ENCODE data around the gene JCAD. TPM values are rescaled to one million over a fixed set of nuclear protein-coding genes. Genes with fewer than 3 reads are reported as not detected.

Gene JCAD
- total RNA-seq, 1 experiment from 2014 or later: 0.54 TPM

- Mint-ChIP-seq H3K9me3 (ENCODE audit: low read depth, unreplicated experiment) (no peaks in the 10 kb centered on the region), H3K4me3 (ENCODE audit: low read depth, unreplicated experiment) (no peak overlapping the region), H3K27ac (ENCODE audit: unreplicated experiment) (no peak overlapping the region), H3K27me3 (ENCODE audit: unreplicated experiment) (no peaks in the 10 kb centered on the region), H3K4me1 (ENCODE audit: low read depth, unreplicated experiment) (peaks cover 12% of the 10 kb centered on the region), H3K36me3 (ENCODE audit: insufficient read depth, unreplicated experiment) (no peaks in the 10 kb centered on the region)
- BruUV-seq (replicated peaks): no TSS peak
- no peak for TF ChIP-seq CTCF (IDR thresholded peaks at IDR 0.05; ENCODE audit: unreplicated experiment)
- no peak for DNase-seq
- CTCF ChIA-PET: no interaction called here
- intact Hi-C loops (cut with micrococcal nuclease; ENCODE audit: unreplicated experiment): no loop called here
Measured at GRCh38 chr10:29992914-29993313, 66.5 kb downstream of the JCAD start.

- DNase-seq: no peak
- CTCF ChIA-PET: no interaction called here
- H3K27me3 Mint-ChIP-seq (ENCODE audit: unreplicated experiment): no peaks in the 10 kb centered on the region
- peaks cover 9% of the 10 kb centered on the region for H3K4me1 Mint-ChIP-seq (ENCODE audit: low read depth, unreplicated experiment)
- intact Hi-C loops (cut with micrococcal nuclease; ENCODE audit: unreplicated experiment): no loop called here
- no peaks in the 10 kb centered on the region for H3K9me3 Mint-ChIP-seq (ENCODE audit: low read depth, unreplicated experiment)
- no TSS peak for BruUV-seq (replicated peaks)
- H3K4me3 Mint-ChIP-seq (ENCODE audit: low read depth, unreplicated experiment): no peak overlapping the region
- TF ChIP-seq CTCF (IDR thresholded peaks at IDR 0.05; ENCODE audit: unreplicated experiment): no peak
- no peak overlapping the region for H3K27ac Mint-ChIP-seq (ENCODE audit: unreplicated experiment)
- no peaks in the 10 kb centered on the region for H3K36me3 Mint-ChIP-seq (ENCODE audit: insufficient read depth, unreplicated experiment)
Measured at GRCh38 chr10:29991382-29991781, 68.0 kb downstream of the JCAD start.

- H3K4me1 Mint-ChIP-seq (ENCODE audit: low read depth, unreplicated experiment): no peaks in the 10 kb centered on the region
- no peak overlapping the region for H3K4me3 Mint-ChIP-seq (ENCODE audit: low read depth, unreplicated experiment)
- no peaks in the 10 kb centered on the region for H3K27me3 Mint-ChIP-seq (ENCODE audit: unreplicated experiment)
- intact Hi-C loops (cut with micrococcal nuclease; ENCODE audit: unreplicated experiment): no loop called here
- CTCF ChIA-PET: no interaction called here
- no peaks in the 10 kb centered on the region for H3K36me3 Mint-ChIP-seq (ENCODE audit: insufficient read depth, unreplicated experiment)
- no peak for TF ChIP-seq CTCF (IDR thresholded peaks at IDR 0.05; ENCODE audit: unreplicated experiment)
- no peak overlapping the region for H3K27ac Mint-ChIP-seq (ENCODE audit: unreplicated experiment)
- no peak for DNase-seq
- peaks cover 7% of the 10 kb centered on the region for H3K9me3 Mint-ChIP-seq (ENCODE audit: low read depth, unreplicated experiment)
- BruUV-seq (replicated peaks): no TSS peak
Measured at GRCh38 chr10:29987471-29987870, 71.9 kb downstream of the JCAD start.

- H3K9me3 Mint-ChIP-seq (ENCODE audit: low read depth, unreplicated experiment): peaks cover 11% of the 10 kb centered on the region
- no peak overlapping the region for H3K27ac Mint-ChIP-seq (ENCODE audit: unreplicated experiment)
- no TSS peak for BruUV-seq (replicated peaks)
- TF ChIP-seq CTCF (IDR thresholded peaks at IDR 0.05; ENCODE audit: unreplicated experiment): no peak
- no peaks in the 10 kb centered on the region for H3K36me3 Mint-ChIP-seq (ENCODE audit: insufficient read depth, unreplicated experiment)
- H3K27me3 Mint-ChIP-seq (ENCODE audit: unreplicated experiment): no peaks in the 10 kb centered on the region
- H3K4me3 Mint-ChIP-seq (ENCODE audit: low read depth, unreplicated experiment): no peak overlapping the region
- intact Hi-C loops (cut with micrococcal nuclease; ENCODE audit: unreplicated experiment): no loop called here
- H3K4me1 Mint-ChIP-seq (ENCODE audit: low read depth, unreplicated experiment): no peaks in the 10 kb centered on the region
- DNase-seq: no peak
- CTCF ChIA-PET: interaction anchor here (0.7 kb wide), 2 partner anchors 18 to 115 kb away, joined by 15 to 17 read pairs; no protein-coding TSS in a partner anchor
Measured at GRCh38 chr10:29982997-29983648, 76.3 kb downstream of the JCAD start.

Data from Calu3 (cell line).